EH (cell line): ENCODE measurements around the gene NRCAM.
"Not testable (repeated sequence)": the region's sequence is repeated elsewhere in the genome, so short reads cannot be mapped to it uniquely, and the experiment has no call there.

Experiments used
- DNase-seq: peaks from one replicate; pipeline ENCODE4 v3.0.0-alpha.2; 2015; ENCODE audit warnings: low read depth

NRCAM gene

GRCh38 chr7:108396080-108396479 lies 60.2 kb downstream of the NRCAM start:
- DNase-seq, result no peak

GRCh38 chr7:108395426-108395825 lies 60.8 kb downstream of the NRCAM start:
- DNase-seq, result no peak

- DNase-seq, result not testable (repeated sequence)
These were observed 63.1 kb downstream of the NRCAM start for GRCh38 chr7:108393097-108393496.

- not testable (repeated sequence) for DNase-seq
These were observed 68.5 kb downstream of the NRCAM start for GRCh38 chr7:108387686-108388085.

GRCh38 chr7:108385834-108386422 lies 70.3 kb downstream of the NRCAM start:
- no peak for DNase-seq

GRCh38 chr7:108384716-108385483 lies 71.3 kb downstream of the NRCAM start:
- DNase-seq, result no peak

- no peak for DNase-seq
These were observed 73.3 kb downstream of the NRCAM start for GRCh38 chr7:108382932-108383331.

- DNase-seq, result no peak
These were observed 75.7 kb downstream of the NRCAM start for GRCh38 chr7:108380517-108380916.

- no peak for DNase-seq
These were observed 80.0 kb downstream of the NRCAM start for GRCh38 chr7:108376206-108376605.

- no peak for DNase-seq
These were observed 80.6 kb downstream of the NRCAM start for GRCh38 chr7:108375668-108376067.

- DNase-seq, result no peak
These were observed 81.3 kb downstream of the NRCAM start for GRCh38 chr7:108374899-108375298.

- DNase-seq, result no peak
These were observed 83.6 kb downstream of the NRCAM start for GRCh38 chr7:108372618-108373017.

GRCh38 chr7:108370616-108371015 lies 85.6 kb downstream of the NRCAM start:
- no peak for DNase-seq

- no peak for DNase-seq
These were observed 87.8 kb downstream of the NRCAM start for GRCh38 chr7:108368466-108368865.

- no peak for DNase-seq
These were observed 88.3 kb downstream of the NRCAM start for GRCh38 chr7:108367946-108368345.

GRCh38 chr7:108367314-108367713 lies 88.9 kb downstream of the NRCAM start:
- DNase-seq, result no peak

GRCh38 chr7:108363659-108364058 lies 92.6 kb downstream of the NRCAM start:
- DNase-seq, result no peak

GRCh38 chr7:108360058-108360800 lies 96.0 kb downstream of the NRCAM start:
- no peak for DNase-seq

- peak; percentile 79 for DNase-seq
These were observed 97.7 kb downstream of the NRCAM start for GRCh38 chr7:108358553-108358952.

- DNase-seq, result no peak
These were observed 104.5 kb downstream of the NRCAM start for GRCh38 chr7:108351729-108352131.

- peak; percentile 30 for DNase-seq
These were observed 107.3 kb downstream of the NRCAM start for GRCh38 chr7:108348913-108349312.

- DNase-seq, result peak; percentile 61
These were observed 108.6 kb downstream of the NRCAM start for GRCh38 chr7:108347616-108348015.

- DNase-seq, result no peak
These were observed 110.4 kb downstream of the NRCAM start for GRCh38 chr7:108345710-108346336.
